HL-60 (cell line): ENCODE results near the gene ATP8B4.

Experiments used
- DNase-seq, 2 experiments: peaks; one replicate each; pipeline ENCODE4 v3.0.0-alpha.2; 2010 to 2020; ENCODE audit warnings: low read depth in 1 of 2, low spot score in 1 of 2
- H3K27ac ChIP-seq: fragments of 250-450 bp; sonication (Bioruptor Pico); replicated peaks from 2 replicates; pipeline ENCODE4 v1.5.1; 2020; ENCODE audit warnings: mild to moderate bottlenecking, moderate library complexity
- H3K27me3 ChIP-seq: fragments of 250-450 bp; sonication (Bioruptor Pico); 2 replicates; pipeline ENCODE4 v1.5.1; 2021; ENCODE audit warnings: mild to moderate bottlenecking, moderate library complexity; ENCODE audit not compliant: insufficient read depth, poor library complexity, severe bottlenecking
- H3K4me3 ChIP-seq: replicated peaks from 2 replicates; pipeline ENCODE4 v1.5.1; 2011; ENCODE audit warnings: mild to moderate bottlenecking, control low read depth, low read length; ENCODE audit not compliant: insufficient read depth
- GABPA ChIP-seq: IDR thresholded peaks from 2 replicates; pipeline ENCODE4 v1.6.1; 2012; ENCODE audit warnings: low read depth
- POLR2AphosphoS5 ChIP-seq: IDR thresholded peaks from 2 replicates; pipeline ENCODE4 v1.6.1; 2012; ENCODE audit warnings: low read depth
- SPI1 ChIP-seq: IDR thresholded peaks from 2 replicates; pipeline ENCODE4 v1.6.1; 2012; ENCODE audit warnings: low read depth, mild to moderate bottlenecking, borderline replicate concordance
- TF ChIP-seq, protein P1 (sequence below): IDR thresholded peaks from one replicate; pipeline ENCODE4 v1.5.1; 2011; ENCODE audit warnings: low read length, control low read depth, inconsistent platforms; ENCODE audit not compliant: insufficient read depth
- TF ChIP-seq, protein P2 (sequence below): IDR thresholded peaks from 2 replicates; pipeline ENCODE4 v1.6.1; 2012; ENCODE audit warnings: low read depth; ENCODE audit not compliant: insufficient replicate concordance

The ATP8B4 gene

DNA sequence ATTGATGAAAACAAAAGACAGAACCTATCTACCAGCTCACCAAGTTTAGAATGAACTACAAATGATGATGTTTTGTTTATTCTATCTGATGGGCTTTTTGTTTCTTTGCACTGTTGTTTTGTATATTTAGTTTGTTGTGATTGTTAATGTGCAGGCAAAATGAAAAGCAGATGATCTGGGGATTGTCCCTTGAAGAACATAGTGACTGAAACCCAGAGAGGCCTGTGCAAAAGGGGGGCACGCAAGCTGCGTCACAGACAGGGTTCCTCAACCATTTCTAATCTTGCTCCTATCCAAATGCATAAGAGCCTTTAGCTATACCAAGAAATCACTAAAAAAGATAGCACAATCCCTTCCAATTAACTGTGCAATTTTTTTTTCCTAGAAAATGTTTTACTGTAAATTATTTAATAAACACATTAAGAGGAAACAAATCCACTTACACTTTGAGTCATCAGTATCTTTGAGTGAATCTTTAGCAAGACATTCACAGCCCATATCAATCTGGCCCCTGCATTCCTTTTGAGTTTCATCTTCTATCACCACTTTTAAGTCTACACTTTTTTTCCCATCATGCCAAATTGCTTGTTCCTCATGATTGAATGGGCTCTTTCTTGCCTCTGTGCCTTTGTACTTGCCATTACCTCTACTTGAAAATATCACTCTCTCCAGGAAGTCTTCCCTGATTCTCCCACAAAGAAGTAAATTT, 220.3 kb downstream of the ATP8B4 start:
- no peak overlapping the region for H3K27ac ChIP-seq
- no peak for DNase-seq
- no peak for TF ChIP-seq SPI1
- TF ChIP-seq, protein P1, sequence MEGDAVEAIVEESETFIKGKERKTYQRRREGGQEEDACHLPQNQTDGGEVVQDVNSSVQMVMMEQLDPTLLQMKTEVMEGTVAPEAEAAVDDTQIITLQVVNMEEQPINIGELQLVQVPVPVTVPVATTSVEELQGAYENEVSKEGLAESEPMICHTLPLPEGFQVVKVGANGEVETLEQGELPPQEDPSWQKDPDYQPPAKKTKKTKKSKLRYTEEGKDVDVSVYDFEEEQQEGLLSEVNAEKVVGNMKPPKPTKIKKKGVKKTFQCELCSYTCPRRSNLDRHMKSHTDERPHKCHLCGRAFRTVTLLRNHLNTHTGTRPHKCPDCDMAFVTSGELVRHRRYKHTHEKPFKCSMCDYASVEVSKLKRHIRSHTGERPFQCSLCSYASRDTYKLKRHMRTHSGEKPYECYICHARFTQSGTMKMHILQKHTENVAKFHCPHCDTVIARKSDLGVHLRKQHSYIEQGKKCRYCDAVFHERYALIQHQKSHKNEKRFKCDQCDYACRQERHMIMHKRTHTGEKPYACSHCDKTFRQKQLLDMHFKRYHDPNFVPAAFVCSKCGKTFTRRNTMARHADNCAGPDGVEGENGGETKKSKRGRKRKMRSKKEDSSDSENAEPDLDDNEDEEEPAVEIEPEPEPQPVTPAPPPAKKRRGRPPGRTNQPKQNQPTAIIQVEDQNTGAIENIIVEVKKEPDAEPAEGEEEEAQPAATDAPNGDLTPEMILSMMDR, result no peak
- no peak for TF ChIP-seq GABPA
- TF ChIP-seq POLR2AphosphoS5, result no peak
- TF ChIP-seq, protein P2, sequence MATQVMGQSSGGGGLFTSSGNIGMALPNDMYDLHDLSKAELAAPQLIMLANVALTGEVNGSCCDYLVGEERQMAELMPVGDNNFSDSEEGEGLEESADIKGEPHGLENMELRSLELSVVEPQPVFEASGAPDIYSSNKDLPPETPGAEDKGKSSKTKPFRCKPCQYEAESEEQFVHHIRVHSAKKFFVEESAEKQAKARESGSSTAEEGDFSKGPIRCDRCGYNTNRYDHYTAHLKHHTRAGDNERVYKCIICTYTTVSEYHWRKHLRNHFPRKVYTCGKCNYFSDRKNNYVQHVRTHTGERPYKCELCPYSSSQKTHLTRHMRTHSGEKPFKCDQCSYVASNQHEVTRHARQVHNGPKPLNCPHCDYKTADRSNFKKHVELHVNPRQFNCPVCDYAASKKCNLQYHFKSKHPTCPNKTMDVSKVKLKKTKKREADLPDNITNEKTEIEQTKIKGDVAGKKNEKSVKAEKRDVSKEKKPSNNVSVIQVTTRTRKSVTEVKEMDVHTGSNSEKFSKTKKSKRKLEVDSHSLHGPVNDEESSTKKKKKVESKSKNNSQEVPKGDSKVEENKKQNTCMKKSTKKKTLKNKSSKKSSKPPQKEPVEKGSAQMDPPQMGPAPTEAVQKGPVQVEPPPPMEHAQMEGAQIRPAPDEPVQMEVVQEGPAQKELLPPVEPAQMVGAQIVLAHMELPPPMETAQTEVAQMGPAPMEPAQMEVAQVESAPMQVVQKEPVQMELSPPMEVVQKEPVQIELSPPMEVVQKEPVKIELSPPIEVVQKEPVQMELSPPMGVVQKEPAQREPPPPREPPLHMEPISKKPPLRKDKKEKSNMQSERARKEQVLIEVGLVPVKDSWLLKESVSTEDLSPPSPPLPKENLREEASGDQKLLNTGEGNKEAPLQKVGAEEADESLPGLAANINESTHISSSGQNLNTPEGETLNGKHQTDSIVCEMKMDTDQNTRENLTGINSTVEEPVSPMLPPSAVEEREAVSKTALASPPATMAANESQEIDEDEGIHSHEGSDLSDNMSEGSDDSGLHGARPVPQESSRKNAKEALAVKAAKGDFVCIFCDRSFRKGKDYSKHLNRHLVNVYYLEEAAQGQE, result no peak
- no peaks in the 10 kb centered on the region for H3K27me3 ChIP-seq
- no peak overlapping the region for H3K4me3 ChIP-seq

DNA sequence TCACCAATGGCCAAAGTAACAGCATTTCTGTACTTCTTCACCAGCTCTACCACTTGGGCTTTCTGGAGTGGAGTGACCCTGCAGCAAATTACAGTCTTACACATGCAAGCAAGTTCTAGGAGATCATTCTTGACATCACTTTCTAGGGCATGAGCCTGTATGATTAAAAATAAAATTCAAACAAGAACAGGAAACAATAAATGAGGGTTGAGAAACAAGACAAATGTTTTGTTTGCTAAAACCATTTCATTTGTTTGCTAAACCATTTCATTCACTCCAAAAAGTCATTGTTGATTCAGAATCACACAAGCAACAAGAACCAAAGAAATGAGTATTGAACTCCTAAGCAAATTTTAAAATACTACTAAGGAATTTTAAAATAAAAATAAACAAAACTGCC, 220.9 kb downstream of the ATP8B4 start:
- no peak overlapping the region for H3K27ac ChIP-seq
- H3K4me3 ChIP-seq, result no peak overlapping the region
- no peaks in the 10 kb centered on the region for H3K27me3 ChIP-seq
- no peak for DNase-seq
- TF ChIP-seq, protein P1, result no peak
- TF ChIP-seq, protein P2, result no peak
- TF ChIP-seq SPI1, result no peak
- TF ChIP-seq POLR2AphosphoS5, result no peak
- no peak for TF ChIP-seq GABPA

DNA sequence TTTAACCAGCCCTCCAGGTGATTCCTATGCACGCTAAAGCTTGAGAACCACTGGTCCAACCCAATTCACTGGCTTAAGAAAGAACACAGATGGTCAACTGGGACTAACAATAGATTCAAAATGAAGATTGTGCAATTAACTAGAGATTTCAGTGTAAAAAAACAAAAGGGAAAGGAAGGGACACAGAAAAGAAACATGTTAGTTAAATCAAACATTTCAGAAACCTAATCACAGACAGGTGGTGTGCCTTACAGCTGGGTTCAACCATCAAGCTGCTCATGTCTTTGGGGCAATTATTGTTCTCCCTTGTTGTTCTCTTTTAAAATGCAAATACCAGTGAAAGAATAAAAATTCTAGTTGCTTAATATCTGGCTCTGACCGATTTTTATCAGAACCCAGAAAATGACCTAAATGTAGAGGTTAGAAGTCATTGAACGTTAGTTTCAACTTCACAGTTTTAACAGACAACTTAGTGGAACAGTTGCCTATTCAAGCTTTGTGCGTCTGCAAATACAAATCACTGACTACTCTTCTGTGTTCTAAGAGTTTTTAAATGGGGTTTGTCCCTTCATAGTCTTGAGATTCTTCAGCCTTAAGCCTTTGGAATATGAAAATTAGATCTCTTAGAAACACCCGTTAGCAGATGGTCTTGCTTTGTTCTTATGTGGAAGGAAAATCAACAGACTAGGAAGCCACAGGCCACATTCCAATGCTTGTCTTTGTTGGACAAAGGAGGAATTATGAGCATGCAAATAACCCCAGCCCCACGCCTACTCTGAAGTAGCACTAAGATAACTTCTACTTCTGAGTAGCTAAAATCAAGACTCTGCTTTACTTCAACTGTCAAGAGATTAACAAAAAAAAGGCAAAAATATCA, 223.4 kb downstream of the ATP8B4 start:
- H3K4me3 ChIP-seq, result no peak overlapping the region
- no peak for DNase-seq

More for the DNA sequence above, 223.4 kb downstream of the ATP8B4 start:
- Histone ChIP-seq H3K27ac (no peak overlapping the region), H3K27me3 (no peaks in the 10 kb centered on the region)
- TF ChIP-seq, protein P2, result no peak
- no peak for TF ChIP-seq SPI1
- no peak for TF ChIP-seq GABPA
- no peak for TF ChIP-seq POLR2AphosphoS5
- TF ChIP-seq, protein P1, result no peak
